VCaP (cell line): ENCODE results near the gene RBMS1.

Source experiments
- H3K27ac ChIP-seq: fragments of 450-650 bp; 2 replicates; pipeline ENCODE4 v1.5.1; 2017
- TF ChIP-seq, protein P1 (sequence below): fragments of 450-650 bp; conservative IDR thresholded peaks from 2 replicates; pipeline ENCODE4 v1.5.1; 2017; ENCODE audit warnings: mild to moderate bottlenecking, moderate library complexity

Gene RBMS1

GRCh38 chr2:160375802-160376469, 117.7 kb downstream of the RBMS1 start:
- TF ChIP-seq, protein P1, sequence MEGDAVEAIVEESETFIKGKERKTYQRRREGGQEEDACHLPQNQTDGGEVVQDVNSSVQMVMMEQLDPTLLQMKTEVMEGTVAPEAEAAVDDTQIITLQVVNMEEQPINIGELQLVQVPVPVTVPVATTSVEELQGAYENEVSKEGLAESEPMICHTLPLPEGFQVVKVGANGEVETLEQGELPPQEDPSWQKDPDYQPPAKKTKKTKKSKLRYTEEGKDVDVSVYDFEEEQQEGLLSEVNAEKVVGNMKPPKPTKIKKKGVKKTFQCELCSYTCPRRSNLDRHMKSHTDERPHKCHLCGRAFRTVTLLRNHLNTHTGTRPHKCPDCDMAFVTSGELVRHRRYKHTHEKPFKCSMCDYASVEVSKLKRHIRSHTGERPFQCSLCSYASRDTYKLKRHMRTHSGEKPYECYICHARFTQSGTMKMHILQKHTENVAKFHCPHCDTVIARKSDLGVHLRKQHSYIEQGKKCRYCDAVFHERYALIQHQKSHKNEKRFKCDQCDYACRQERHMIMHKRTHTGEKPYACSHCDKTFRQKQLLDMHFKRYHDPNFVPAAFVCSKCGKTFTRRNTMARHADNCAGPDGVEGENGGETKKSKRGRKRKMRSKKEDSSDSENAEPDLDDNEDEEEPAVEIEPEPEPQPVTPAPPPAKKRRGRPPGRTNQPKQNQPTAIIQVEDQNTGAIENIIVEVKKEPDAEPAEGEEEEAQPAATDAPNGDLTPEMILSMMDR = no peak
- no peak overlapping the region for H3K27ac ChIP-seq

GRCh38 chr2:160375037-160375436, 118.6 kb downstream of the RBMS1 start:
- TF ChIP-seq, protein P1 = no peak
- H3K27ac ChIP-seq = no peak overlapping the region

DNA sequence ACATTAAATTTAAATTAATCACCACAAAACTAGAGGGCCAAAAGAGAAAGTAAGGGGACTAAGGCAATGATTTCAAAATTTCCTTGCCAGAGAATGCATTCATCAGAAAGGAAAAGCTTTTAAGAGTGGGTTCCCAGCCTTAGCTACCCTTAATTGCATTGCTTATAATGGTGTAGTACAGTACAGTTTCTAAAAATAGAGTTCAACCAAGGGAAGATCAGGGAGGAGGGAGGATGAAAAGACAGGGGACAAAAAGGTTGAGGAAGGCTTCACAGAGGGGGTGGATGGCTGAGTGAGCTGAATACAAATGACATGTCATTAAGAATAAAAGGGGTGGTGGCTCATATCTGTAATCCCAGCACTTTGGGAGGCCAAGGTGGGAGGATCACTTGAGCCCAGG, 119.9 kb downstream of the RBMS1 start:
- H3K27ac ChIP-seq = no peak overlapping the region

DNA sequence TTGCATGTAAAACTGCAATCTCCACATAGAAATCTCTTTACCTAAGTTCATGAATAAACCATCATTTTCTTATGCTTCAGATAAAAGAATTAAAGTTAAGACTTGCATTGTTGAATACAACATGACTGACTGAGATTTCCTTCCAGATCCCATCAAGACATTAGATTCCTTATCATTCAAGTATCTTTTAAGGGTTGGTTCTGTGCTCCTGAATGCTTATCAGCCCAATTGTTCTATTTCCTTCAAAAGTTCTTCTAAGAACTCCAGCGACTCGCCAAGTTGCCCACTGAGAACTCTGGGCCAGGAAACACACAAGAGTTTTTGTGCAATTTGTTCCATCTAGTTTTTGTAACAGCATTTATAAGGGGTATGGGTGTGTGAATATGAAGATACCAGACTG, 120.3 kb downstream of the RBMS1 start:
- no peak overlapping the region for H3K27ac ChIP-seq
- TF ChIP-seq, protein P1 = no peak

More for the DNA sequence above, 119.9 kb downstream of the RBMS1 start:
- TF ChIP-seq, protein P1 = no peak

DNA sequence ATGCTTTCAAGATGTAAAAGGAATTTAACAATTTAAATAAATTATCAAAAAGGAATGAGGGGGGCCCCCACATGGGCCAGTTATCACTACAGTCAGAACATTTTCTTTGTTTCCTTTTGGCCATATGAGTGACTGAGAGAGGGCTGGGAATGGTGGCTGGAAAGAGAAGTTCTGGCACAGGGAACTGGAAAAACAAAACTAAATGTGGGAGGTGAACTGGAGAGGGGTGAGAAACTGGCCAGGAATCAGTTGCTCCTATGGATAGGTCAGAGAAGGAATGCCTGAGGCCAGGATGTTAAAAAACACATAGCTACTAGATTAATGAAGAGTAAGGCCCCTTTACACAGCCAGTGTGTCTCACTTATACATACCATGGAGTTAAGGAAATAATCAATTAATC, 121.0 kb downstream of the RBMS1 start:
- no peak overlapping the region for H3K27ac ChIP-seq
- TF ChIP-seq, protein P1 = no peak

DNA sequence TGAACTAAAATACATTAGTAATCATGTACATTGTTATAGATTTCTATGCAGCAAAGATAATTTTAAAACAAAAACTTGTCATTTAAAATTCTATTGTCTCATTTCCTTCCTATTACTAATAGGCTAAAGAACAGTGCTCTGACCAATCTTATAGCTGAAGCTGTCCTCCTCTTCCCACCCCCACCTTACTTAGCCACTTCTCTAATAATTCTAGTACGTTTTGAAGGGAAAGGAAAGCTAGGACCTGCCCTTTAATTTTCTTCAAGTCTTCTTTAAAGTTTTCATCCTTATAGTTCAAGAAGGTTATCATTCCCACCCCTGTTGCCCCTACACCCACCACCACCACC, 121.6 kb downstream of the RBMS1 start:
- TF ChIP-seq, protein P1 = no peak
- H3K27ac ChIP-seq = no peak overlapping the region

- TF ChIP-seq, protein P1 = no peak
- no peak overlapping the region for H3K27ac ChIP-seq
Measured at GRCh38 chr2:160371251-160372009, 122.2 kb downstream of the RBMS1 start.
